Mucosa of rectum (tissue), 2 donors: ENCODE results near the gene CRABP1.

Experiments
- H3K27ac ChIP-seq, 2 donors: one replicate each; pipeline ENCODE4 v1.7.0; 2013; ENCODE audit warnings: inconsistent platforms in 2 of 2, low read depth in 2 of 2, low read length in 2 of 2
- H3K27me3 ChIP-seq, 2 donors: one replicate each; pipeline ENCODE4 v1.7.0; 2013; ENCODE audit warnings: low read length in 2 of 2; ENCODE audit not compliant: control insufficient read depth in 2 of 2, insufficient read depth in 2 of 2
- H3K36me3 ChIP-seq, 2 donors: one replicate each; pipeline ENCODE4 v1.7.0; 2013; ENCODE audit warnings: low read length in 2 of 2; ENCODE audit not compliant: control insufficient read depth in 2 of 2, insufficient read depth in 2 of 2
- H3K4me1 ChIP-seq, 2 donors: one replicate each; pipeline ENCODE4 v1.7.0; 2013; ENCODE audit warnings: low read length in 2 of 2, mild to moderate bottlenecking in 1 of 2; ENCODE audit not compliant: control insufficient read depth in 2 of 2, insufficient read depth in 2 of 2
- H3K4me3 ChIP-seq, 2 donors: one replicate each; pipeline ENCODE4 v1.7.0; 2013; ENCODE audit warnings: low read length in 2 of 2
- H3K9ac ChIP-seq, 2 donors: one replicate each; pipeline ENCODE4 v1.7.0; 2013; ENCODE audit warnings: low read length in 2 of 2, low read depth in 1 of 2, mild to moderate bottlenecking in 1 of 2
- H3K9me3 ChIP-seq, 2 donors: one replicate each; pipeline ENCODE4 v1.7.0; 2013; ENCODE audit warnings: low read length in 2 of 2; ENCODE audit not compliant: control insufficient read depth in 2 of 2
- donor health status: healthy.
- donor health status: Normal muscosa, but diverticular disease.

The CRABP1 gene

DNA sequence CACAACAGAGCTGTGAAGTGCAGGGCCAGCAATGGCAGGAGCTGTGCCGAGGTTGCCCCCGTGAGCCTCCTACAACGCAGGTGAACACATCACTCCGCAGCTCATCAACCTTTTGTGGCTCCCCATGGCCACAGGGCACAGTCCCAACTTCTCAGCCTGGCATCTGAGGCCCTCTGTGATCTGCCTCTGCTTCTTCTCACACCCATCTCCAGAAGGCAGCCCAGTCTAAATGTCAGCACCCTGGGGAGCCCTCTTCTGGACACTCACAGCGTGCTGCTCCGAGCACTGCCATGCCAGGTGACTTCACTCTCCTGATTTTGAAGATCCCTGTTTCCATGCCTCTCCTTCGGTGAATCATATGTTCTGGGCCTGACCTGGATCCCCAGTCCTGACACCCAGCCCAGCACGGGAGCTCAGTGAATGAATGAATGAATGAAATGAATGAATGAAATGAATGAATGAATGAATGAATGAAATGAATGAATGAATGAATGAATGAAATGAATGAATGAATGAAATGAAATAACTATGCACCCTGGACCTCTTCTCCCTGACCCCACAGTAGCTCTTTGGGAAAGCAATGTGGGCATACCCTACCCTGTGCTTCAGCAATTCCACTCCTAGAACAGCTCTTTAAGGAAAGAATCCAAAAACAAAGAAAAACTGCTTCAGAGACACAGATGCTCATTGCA lies 22.9 kb upstream of the CRABP1 start:
- Histone ChIP-seq H3K9me3 (no peaks in the 10 kb centered on the region), H3K36me3 (no peaks in the 10 kb centered on the region), H3K4me3 (peak overlapping the region; percentile 37 to 42), H3K27ac (peak overlapping the region; percentile 88 to 90), H3K9ac (peak overlapping the region; percentile 47 to 58), H3K4me1 (peaks cover 11 to 17% of the 10 kb centered on the region in 2 donors), H3K27me3 (no peaks in the 10 kb centered on the region)

DNA sequence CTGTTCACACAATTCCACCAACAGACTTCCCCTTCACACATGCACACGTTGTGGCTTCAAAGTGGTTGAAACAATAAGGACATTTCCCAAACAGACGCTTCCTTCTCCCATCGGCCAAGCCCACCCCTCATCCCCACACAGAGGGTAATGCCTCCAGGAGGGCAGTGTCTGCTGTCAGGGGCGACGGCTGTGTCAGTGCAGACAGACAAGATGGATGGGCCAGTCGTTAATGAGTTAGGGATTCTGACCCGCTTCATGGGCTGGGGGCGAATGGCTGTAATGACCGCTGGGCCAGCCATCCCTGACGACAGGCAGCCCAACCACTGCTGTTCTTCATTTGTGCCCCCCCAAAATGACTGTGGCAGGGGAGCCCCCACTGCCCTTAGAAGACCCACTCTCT lies 20.6 kb upstream of the CRABP1 start:
- no peak overlapping the region for H3K27ac ChIP-seq
- H3K9ac ChIP-seq: no peak overlapping the region

DNA sequence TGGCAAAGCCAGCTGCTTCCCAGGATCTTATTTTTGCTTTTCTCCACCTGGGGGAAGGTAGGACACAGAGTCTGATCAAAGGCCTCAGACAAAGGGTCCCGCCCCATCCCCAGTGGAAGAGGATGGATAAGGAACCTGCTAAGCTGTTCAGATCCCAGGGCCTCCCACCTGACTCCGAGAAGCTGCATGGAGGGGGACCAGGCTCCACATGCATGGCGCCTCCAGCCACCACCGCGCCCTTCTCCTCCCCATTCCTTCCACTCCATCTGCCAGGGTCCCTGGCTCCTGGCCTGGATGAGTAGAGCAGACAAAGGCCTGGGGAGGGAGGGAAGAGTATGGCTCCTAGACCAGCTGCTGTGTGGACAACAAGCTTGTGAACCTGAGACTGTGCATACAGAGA lies 20.0 kb upstream of the CRABP1 start:
- H3K4me3 ChIP-seq: no peak overlapping the region
- peaks cover 11 to 17% of the 10 kb centered on the region in 2 donors for H3K4me1 ChIP-seq
- no peaks in the 10 kb centered on the region for H3K27me3 ChIP-seq
- no peak overlapping the region for H3K9ac ChIP-seq
- H3K36me3 ChIP-seq: no peaks in the 10 kb centered on the region
- no peaks in the 10 kb centered on the region for H3K9me3 ChIP-seq
- no peak overlapping the region for H3K27ac ChIP-seq

More for the DNA sequence above, 20.6 kb upstream of the CRABP1 start:
- Histone ChIP-seq H3K4me3 (no peak overlapping the region), H3K36me3 (no peaks in the 10 kb centered on the region), H3K4me1 (peaks cover 11 to 17% of the 10 kb centered on the region in 2 donors), H3K9me3 (no peaks in the 10 kb centered on the region), H3K27me3 (no peaks in the 10 kb centered on the region)

DNA sequence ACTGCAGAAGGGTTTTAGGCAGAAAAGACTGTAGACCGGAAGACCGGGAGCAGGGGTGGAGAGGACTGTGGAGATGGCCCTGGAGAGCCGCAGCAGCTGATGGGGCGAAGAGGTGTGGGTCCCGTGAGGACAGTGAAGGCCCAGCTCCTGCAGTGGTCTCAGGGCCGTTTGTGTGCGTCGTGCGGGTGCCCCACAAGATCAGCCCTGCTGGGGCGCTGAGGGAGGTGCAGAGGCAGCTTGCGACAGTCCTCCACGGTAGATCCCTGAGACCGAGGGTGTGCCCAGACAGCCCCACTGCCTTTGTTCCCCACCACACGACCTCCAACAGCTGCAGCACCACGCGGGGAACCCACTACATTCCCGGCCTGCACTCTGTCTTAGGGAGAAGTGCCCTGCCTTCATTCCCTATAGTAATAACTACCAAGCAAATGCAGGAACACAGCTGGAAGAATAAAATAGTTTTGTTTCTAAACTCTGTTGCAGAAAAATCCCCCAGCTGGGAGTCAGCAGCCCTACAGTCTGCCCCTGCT lies 19.0 kb upstream of the CRABP1 start:
- Histone ChIP-seq H3K9me3 (no peaks in the 10 kb centered on the region), H3K27ac (no peak overlapping the region), H3K36me3 (no peaks in the 10 kb centered on the region), H3K27me3 (no peaks in the 10 kb centered on the region), H3K4me3 (no peak overlapping the region), H3K4me1 (peaks cover 4 to 10% of the 10 kb centered on the region in 2 donors), H3K9ac (no peak overlapping the region)

DNA sequence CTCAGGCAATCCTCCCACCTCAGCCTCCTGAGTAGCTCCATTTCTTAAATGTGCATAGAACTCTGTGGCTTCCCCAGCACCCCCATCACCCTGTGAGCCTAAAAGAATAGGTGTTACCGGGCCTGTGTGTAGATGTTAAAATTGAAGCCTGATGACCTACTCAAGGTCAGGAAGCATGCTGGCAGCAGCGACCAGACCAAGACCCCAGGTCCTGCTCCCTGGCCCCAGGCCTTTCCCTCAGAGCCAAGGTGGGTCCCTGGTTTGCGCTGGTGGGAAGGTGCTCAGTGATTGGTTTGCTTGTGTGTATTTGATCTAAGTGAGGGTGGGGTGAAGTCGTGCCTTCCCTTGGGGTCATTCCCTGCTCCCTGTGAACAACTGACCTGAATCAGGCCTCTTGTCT lies 18.4 kb upstream of the CRABP1 start:
- Histone ChIP-seq H3K27me3 (no peaks in the 10 kb centered on the region), H3K4me3 (no peak overlapping the region), H3K9ac (no peak overlapping the region), H3K27ac (no peak overlapping the region), H3K36me3 (no peaks in the 10 kb centered on the region), H3K4me1 (peaks cover 0 to 4% of the 10 kb centered on the region in 2 donors), H3K9me3 (no peaks in the 10 kb centered on the region)

DNA sequence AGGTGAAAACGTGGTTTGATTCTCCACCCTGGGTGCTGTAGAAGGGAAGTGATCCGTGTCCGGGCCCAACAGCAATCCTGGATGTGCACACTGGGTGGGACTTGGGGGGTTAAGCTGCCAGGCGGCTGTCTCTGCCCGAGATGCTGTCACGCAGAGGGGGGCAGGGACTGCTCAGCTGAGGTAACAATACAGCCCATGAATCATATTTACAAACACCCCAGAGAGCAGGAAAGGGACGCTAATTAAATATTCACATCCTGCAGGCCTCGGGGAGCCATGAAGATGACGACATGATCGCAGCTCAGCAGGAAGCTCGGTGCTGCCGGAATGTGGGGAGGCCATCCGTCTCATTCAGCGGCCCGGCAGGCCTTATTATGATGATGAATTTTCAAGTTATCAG lies 17.9 kb upstream of the CRABP1 start:
- H3K27ac ChIP-seq: no peak overlapping the region
- H3K9ac ChIP-seq: no peak overlapping the region
- H3K4me3 ChIP-seq: no peak overlapping the region
- no peaks in the 10 kb centered on the region for H3K9me3 ChIP-seq
- H3K27me3 ChIP-seq: no peaks in the 10 kb centered on the region
- no peaks in the 10 kb centered on the region for H3K36me3 ChIP-seq
- peaks cover 0 to under 1% of the 10 kb centered on the region in 2 donors for H3K4me1 ChIP-seq

DNA sequence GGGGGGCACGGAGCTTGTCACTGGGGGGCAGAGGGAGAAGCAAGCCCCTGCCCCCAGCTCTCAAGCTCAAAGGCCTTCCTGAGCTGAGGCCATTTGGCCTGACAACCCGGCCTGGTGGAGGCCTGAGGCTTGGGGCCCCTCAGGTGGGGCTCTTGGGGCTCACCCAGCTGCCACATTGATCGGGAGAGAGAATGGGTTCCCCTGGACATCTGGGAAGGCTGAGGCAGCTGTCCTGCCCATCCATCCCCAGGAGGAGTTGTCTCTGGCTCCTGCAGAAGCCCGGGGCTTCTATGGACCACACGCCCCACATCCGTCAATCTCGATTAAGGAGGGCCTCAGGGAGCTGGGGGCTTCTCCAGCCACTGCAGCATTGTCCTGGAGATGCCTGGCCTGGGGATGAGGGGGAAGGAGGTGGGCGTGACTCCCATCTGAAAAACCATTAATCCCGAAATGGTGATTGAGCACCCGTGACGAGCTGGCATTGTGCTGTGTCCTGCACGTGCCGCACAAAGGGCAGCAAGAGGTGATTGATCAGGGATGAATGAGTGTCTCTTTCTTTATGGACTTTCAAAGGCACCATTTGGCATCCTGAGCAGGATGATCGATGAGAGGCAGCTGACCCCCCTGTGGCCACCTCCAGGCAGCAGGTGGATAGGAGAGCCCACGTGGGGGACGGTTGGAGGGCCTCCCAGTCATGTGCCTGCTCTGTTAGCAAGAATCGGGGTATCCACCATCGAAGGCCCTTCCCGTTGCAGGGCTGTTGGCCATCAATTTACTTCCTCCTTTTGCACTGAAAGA lies 17.2 kb upstream of the CRABP1 start:
- H3K27ac ChIP-seq: no peak overlapping the region
- H3K9ac ChIP-seq: no peak overlapping the region
- no peak overlapping the region for H3K4me3 ChIP-seq
- no peaks in the 10 kb centered on the region for H3K27me3 ChIP-seq
- no peaks in the 10 kb centered on the region for H3K36me3 ChIP-seq
- H3K4me1 ChIP-seq: no peaks in the 10 kb centered on the region
- H3K9me3 ChIP-seq: no peaks in the 10 kb centered on the region

DNA sequence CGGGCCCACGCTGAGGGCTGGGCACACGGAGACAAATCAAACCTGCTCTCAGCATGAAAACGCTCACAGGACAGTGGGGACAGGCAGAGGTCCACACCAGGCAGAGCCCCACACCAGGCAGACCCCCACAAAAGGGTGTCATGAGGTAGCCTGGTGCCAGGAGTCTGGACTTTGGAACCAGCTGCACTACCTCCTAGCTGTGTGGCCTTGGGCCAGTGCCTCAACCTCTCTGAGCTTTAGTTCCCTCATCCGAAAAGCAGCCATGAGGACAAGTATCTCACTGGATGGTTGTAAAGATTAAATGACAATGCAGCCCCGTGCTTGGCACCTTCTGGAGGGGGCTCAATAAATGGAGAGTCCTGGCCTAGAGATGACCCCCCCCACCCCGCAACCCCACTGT lies 16.5 kb upstream of the CRABP1 start:
- Histone ChIP-seq H3K27ac (no peak overlapping the region), H3K27me3 (no peaks in the 10 kb centered on the region), H3K9ac (no peak overlapping the region), H3K4me1 (no peaks in the 10 kb centered on the region), H3K36me3 (no peaks in the 10 kb centered on the region), H3K4me3 (no peak overlapping the region), H3K9me3 (no peaks in the 10 kb centered on the region)

DNA sequence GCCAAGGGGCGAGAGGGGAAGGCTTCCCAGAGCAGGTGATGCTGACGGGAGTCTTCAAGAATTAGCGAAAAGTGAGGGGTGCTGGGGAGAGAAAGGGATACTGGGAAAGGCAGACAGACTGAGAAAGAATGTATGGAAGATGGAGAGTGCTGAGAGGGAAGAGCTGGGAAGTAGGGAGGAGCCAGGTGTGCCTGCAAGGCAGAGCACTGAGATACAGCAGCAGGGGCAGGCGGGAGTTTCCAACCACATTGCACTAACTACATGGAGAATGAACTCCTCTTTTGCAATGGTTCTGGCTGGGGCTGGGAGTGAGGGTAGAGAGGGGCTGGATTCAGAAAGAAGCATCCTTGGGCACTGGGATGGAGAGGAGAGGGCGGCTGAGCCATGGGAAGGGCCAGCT lies 16.0 kb upstream of the CRABP1 start:
- Histone ChIP-seq H3K36me3 (no peaks in the 10 kb centered on the region), H3K9ac (no peak overlapping the region), H3K27me3 (no peaks in the 10 kb centered on the region)

DNA sequence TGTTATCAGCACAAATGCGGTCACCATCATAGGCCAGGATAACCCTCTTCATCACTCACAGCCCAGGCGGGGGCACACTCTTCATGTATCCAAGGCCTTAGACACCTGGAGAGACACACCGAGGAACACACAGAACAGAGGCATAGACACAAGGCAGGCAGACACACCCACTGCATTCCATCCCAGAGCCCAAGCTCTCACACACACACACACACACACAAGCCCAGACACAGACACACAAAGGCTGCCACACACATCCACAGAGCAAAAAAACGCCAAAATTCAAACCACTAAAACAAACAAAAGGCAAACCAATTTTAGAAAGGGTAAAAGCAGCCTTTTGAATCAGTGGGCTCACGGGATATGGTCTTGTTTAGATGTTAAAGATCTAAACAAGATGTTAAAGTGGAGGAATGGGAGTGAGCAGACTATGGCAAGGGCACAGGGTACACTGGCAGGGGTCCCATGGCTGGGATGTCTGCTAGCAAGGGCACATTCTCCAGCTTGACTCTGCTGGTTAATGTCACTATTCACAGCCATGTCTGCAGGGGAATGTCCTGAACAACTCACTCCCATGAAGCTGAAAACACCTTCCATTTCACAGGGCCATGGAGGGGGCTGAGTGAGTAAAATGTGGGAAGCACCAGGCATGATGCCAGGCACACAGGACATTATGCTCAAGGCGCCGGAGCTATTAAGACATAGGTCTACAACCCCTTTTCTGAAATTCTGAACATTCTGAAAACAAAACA lies 14.9 kb upstream of the CRABP1 start:
- Histone ChIP-seq H3K9ac (no peak overlapping the region), H3K27ac (no peak overlapping the region), H3K9me3 (no peaks in the 10 kb centered on the region), H3K4me3 (no peak overlapping the region), H3K4me1 (peaks cover 3% of the 10 kb centered on the region in 2 donors), H3K36me3 (no peaks in the 10 kb centered on the region), H3K27me3 (no peaks in the 10 kb centered on the region)

More for the DNA sequence above, 16.0 kb upstream of the CRABP1 start:
- Histone ChIP-seq H3K9me3 (no peaks in the 10 kb centered on the region), H3K27ac (no peak overlapping the region), H3K4me3 (no peak overlapping the region), H3K4me1 (peaks cover 0 to 3% of the 10 kb centered on the region in 2 donors)
